ENCODE measurements around the gene UQCR10.
A peak's percentile ranks its signal among the peaks of the same experiment; 100 is the strongest.

Gene UQCR10

GRCh38 chr22:29733362-29734201 is 33.6 kb upstream of the UQCR10 start:
- no peaks in the 10 kb centered on the region for H3K36me3 ChIP-seq (ENCODE audit: insufficient read depth, low read length)
- H3K9ac ChIP-seq (ENCODE audit: insufficient read length) = no peak overlapping the region
- DNase-seq (ENCODE audit: low read depth, low spot score) = no peak
- no peak overlapping the region for H3K27ac ChIP-seq
- no peak for TF ChIP-seq EZH2 (IDR thresholded peaks at IDR 0.05)
- no peak for TF ChIP-seq FOXP2 (optimal IDR thresholded peaks at IDR 0.05; ENCODE audit: control extremely low read depth, extremely low read length, insufficient read depth)
- no peak for TF ChIP-seq POLR2AphosphoS5 (IDR thresholded peaks at IDR 0.05; ENCODE audit: borderline replicate concordance, low read depth, low read length)
- 0 out of 2 replicates have a peak overlapping the region, but pooled peaks have one; percentile 22 for H3K4me3 ChIP-seq
- no peaks in the 10 kb centered on the region for H3K9me3 ChIP-seq (ENCODE audit: low read depth, low read length)

GRCh38 chr22:29734406-29734805 is 32.8 kb upstream of the UQCR10 start:
- H3K27ac ChIP-seq = no peak overlapping the region
- no peaks in the 10 kb centered on the region for H3K36me3 ChIP-seq (ENCODE audit: insufficient read depth, low read length)
- H3K4me3 ChIP-seq = no peak overlapping the region
- H3K9me3 ChIP-seq (ENCODE audit: low read depth, low read length) = no peaks in the 10 kb centered on the region
- DNase-seq (ENCODE audit: low read depth, low spot score) = no peak
- TF ChIP-seq FOXP2 (optimal IDR thresholded peaks at IDR 0.05; ENCODE audit: control extremely low read depth, extremely low read length, insufficient read depth) = no peak
- no peak for TF ChIP-seq EZH2 (IDR thresholded peaks at IDR 0.05)
- no peak for TF ChIP-seq POLR2AphosphoS5 (IDR thresholded peaks at IDR 0.05; ENCODE audit: borderline replicate concordance, low read depth, low read length)
- H3K9ac ChIP-seq (ENCODE audit: insufficient read length) = no peak overlapping the region

- Histone ChIP-seq H3K27ac (no peak overlapping the region), H3K9ac (ENCODE audit: insufficient read length) (no peak overlapping the region), H3K36me3 (ENCODE audit: insufficient read depth, low read length) (no peaks in the 10 kb centered on the region), H3K4me3 (no peak overlapping the region), H3K9me3 (ENCODE audit: low read depth, low read length) (no peaks in the 10 kb centered on the region)
- DNase-seq (ENCODE audit: low read depth, low spot score) = no peak
- no peak for TF ChIP-seq EZH2 (IDR thresholded peaks at IDR 0.05)
- TF ChIP-seq FOXP2 (optimal IDR thresholded peaks at IDR 0.05; ENCODE audit: control extremely low read depth, extremely low read length, insufficient read depth) = no peak
- no peak for TF ChIP-seq POLR2AphosphoS5 (IDR thresholded peaks at IDR 0.05; ENCODE audit: borderline replicate concordance, low read depth, low read length)
These were observed 32.3 kb upstream of the UQCR10 start for GRCh38 chr22:29734838-29735237.

GRCh38 chr22:29735416-29735815 is 31.8 kb upstream of the UQCR10 start:
- Histone ChIP-seq H3K9ac (ENCODE audit: insufficient read length) (no peak overlapping the region), H3K27ac (no peak overlapping the region)
- DNase-seq (ENCODE audit: low read depth, low spot score) = no peak

GRCh38 chr22:29737251-29738117 is 29.7 kb upstream of the UQCR10 start:
- Histone ChIP-seq H3K27ac (no peak overlapping the region), H3K4me3 (no peak overlapping the region), H3K9ac (ENCODE audit: insufficient read length) (no peak overlapping the region), H3K9me3 (ENCODE audit: low read depth, low read length) (no peaks in the 10 kb centered on the region), H3K36me3 (ENCODE audit: insufficient read depth, low read length) (no peaks in the 10 kb centered on the region)
- no peak for TF ChIP-seq POLR2AphosphoS5 (IDR thresholded peaks at IDR 0.05; ENCODE audit: borderline replicate concordance, low read depth, low read length)
- TF ChIP-seq FOXP2 (optimal IDR thresholded peaks at IDR 0.05; ENCODE audit: control extremely low read depth, extremely low read length, insufficient read depth) = no peak
- TF ChIP-seq EZH2 (IDR thresholded peaks at IDR 0.05) = no peak
- no peak for DNase-seq (ENCODE audit: low read depth, low spot score)

More at GRCh38 chr22:29735416-29735815, 31.8 kb upstream of the UQCR10 start:
- no peak overlapping the region for H3K4me3 ChIP-seq
- no peaks in the 10 kb centered on the region for H3K36me3 ChIP-seq (ENCODE audit: insufficient read depth, low read length)
- H3K9me3 ChIP-seq (ENCODE audit: low read depth, low read length) = no peaks in the 10 kb centered on the region
- TF ChIP-seq POLR2AphosphoS5 (IDR thresholded peaks at IDR 0.05; ENCODE audit: borderline replicate concordance, low read depth, low read length) (no peak), FOXP2 (optimal IDR thresholded peaks at IDR 0.05; ENCODE audit: control extremely low read depth, extremely low read length, insufficient read depth) (no peak), EZH2 (IDR thresholded peaks at IDR 0.05) (no peak)

- H3K27ac ChIP-seq = no peak overlapping the region
- DNase-seq (ENCODE audit: low read depth, low spot score) = no peak
- H3K9me3 ChIP-seq (ENCODE audit: low read depth, low read length) = no peaks in the 10 kb centered on the region
- TF ChIP-seq POLR2AphosphoS5 (IDR thresholded peaks at IDR 0.05; ENCODE audit: borderline replicate concordance, low read depth, low read length) (no peak), EZH2 (IDR thresholded peaks at IDR 0.05) (no peak), FOXP2 (optimal IDR thresholded peaks at IDR 0.05; ENCODE audit: control extremely low read depth, extremely low read length, insufficient read depth) (no peak)
- no peak overlapping the region for H3K4me3 ChIP-seq
- H3K36me3 ChIP-seq (ENCODE audit: insufficient read depth, low read length) = no peaks in the 10 kb centered on the region
- H3K9ac ChIP-seq (ENCODE audit: insufficient read length) = no peak overlapping the region
These were observed 28.9 kb upstream of the UQCR10 start for GRCh38 chr22:29738118-29738815.

- no peak overlapping the region for H3K27ac ChIP-seq
These were observed 27.8 kb upstream of the UQCR10 start for GRCh38 chr22:29739346-29739875.

More at GRCh38 chr22:29739346-29739875, 27.8 kb upstream of the UQCR10 start:
- no peaks in the 10 kb centered on the region for H3K9me3 ChIP-seq (ENCODE audit: low read depth, low read length)
- no peak for DNase-seq (ENCODE audit: low read depth, low spot score)
- no peak overlapping the region for H3K4me3 ChIP-seq
- TF ChIP-seq EZH2 (IDR thresholded peaks at IDR 0.05) = no peak
- TF ChIP-seq FOXP2 (optimal IDR thresholded peaks at IDR 0.05; ENCODE audit: control extremely low read depth, extremely low read length, insufficient read depth) = no peak
- no peak for TF ChIP-seq POLR2AphosphoS5 (IDR thresholded peaks at IDR 0.05; ENCODE audit: borderline replicate concordance, low read depth, low read length)
- no peak overlapping the region for H3K9ac ChIP-seq (ENCODE audit: insufficient read length)
- no peaks in the 10 kb centered on the region for H3K36me3 ChIP-seq (ENCODE audit: insufficient read depth, low read length)
